ENCODE measurements around the gene UBL4A. TPM values are rescaled to one million over a fixed set of nuclear protein-coding genes. Genes with fewer than 3 reads are reported as not detected.

Gene UBL4A
- total and polyA plus RNA-seq, 2 of the 13 experiments (the other 11 are each of a cell fraction or from before 2014, with no cell fraction given) = 16.8 to 25.5 TPM

DNA sequence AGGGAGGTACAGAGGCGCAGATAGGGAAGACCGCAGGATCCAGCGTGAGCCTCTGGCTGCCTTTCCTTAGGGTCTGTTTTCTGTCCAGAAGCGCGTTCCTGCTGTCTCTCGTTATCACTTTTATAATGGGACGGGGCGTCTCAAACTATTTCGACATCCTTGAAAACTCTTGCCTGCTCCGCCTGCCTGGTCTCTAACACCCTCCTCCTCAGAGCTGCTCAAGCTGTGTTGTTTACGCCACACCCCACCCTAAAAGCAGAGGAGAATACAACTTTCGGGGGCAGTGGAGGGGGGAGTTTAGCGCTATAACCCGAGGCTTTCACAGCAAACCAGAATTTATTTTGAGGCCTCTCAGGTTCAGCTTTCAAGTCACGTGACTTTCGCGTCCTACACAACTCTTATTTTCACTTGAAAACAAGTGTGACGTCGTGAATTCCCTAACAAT, 30.3 kb upstream of the UBL4A start (continued):
- TF ChIP-seq PLRG1 (conservative IDR thresholded peaks at IDR 0.05) (no peak), PHF8 (CRISPR knock-in tag; IDR thresholded peaks at IDR 0.05) (peak; percentile 13; the same call in 1 of the 2 replicates)
- TF ChIP-seq, protein P1, sequence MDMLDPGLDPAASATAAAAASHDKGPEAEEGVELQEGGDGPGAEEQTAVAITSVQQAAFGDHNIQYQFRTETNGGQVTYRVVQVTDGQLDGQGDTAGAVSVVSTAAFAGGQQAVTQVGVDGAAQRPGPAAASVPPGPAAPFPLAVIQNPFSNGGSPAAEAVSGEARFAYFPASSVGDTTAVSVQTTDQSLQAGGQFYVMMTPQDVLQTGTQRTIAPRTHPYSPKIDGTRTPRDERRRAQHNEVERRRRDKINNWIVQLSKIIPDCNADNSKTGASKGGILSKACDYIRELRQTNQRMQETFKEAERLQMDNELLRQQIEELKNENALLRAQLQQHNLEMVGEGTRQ (IDR thresholded peaks at IDR 0.05; ENCODE audit: low read depth, low read length) = peak; percentile 68; the same call in 1 of the 2 replicates
- TF ChIP-seq, protein P1 (CRISPR knock-in tag; IDR thresholded peaks at IDR 0.05; ENCODE audit: borderline replicate concordance) = 0 out of 2 replicates have a peak, but pooled peaks have one; percentile 50

DNA sequence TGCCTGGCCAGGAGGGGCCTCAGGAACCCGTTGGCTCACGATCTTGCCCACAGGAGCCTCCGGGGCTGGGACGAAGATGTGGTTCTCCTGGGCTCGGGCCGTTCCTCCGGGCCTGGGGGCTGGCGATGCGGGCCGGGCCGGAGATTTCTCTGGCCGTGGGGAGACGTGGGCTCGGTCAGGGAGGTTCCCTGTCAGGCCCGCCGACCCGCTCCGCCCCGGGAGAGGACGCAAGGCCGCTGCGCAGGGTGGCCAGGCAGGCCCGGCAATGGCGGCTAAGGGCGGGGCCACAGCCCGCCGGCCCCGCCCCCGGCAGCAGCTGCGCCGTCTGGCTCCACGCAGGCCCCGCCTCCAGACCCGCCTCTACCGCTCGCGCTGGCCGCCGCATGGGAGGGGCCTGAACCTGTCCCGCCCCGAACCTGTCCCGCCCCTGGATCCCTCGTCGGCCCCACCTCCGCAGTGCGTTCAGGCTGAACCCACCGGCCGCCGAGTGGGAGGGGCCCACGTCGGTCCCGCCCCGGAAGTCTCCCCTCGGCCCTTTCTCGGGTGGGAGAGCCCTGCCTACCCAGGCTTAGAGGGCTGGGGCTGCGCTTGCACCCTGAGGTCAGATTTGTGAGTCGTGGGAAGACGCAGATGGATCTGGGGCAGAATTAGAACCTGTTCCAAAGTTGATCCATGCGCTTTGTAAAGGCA, 29.7 kb upstream of the UBL4A start, which contains the start of gene FAM3A:
FAM3A (minus strand) TSS at position 267 of the 690 bp plus-strand sequence. CDS start 460 bp downstream, outside the sequence.
- H2AFZ ChIP-seq (ENCODE audit: low read length) = no peak within 1 kb of the TSS
- no TSS peak for BruUV-seq (replicated peaks)
- no CpG with 5 or more reads among the region's 59 CpGs for WGBS (ENCODE audit: low lambda C conversion rate)
- in situ Hi-C loops (cut with HindIII; ENCODE audit: extremely low pct_ligation_motif_present, low pct_unique_long_range_greater_than_20kb) = loop anchor here (5.0 kb wide), 1 partner anchor 34 kb away; no protein-coding TSS in a partner anchor
- intact Hi-C loops (cut with micrococcal nuclease; ENCODE audit: unreplicated experiment) = no loop called here
- H3K4me2 ChIP-seq (ENCODE audit: low read depth, low read length) = peak within 1 kb of the TSS; percentile 91
- peak within 1 kb of the TSS; percentile 85 for H3K9ac ChIP-seq (ENCODE audit: insufficient read depth, low read depth, low read length)
- H3K36me3 ChIP-seq (replicated peaks in 1 of 2; ENCODE audit: control insufficient read depth in 1 of 2, insufficient read depth in 2 of 2, low read length in 2 of 2) = no peaks in the 10 kb centered on the region
- no peaks in the 10 kb centered on the region for H3K79me2 ChIP-seq (ENCODE audit: insufficient read depth, low read length)
- peak; percentile 68 for DNase-seq (ENCODE audit: low spot score)
- no peaks in the 10 kb centered on the region for H3K9me3 ChIP-seq (ENCODE audit: low read length)
- FAIRE-seq = peak; percentile 84
- POLR2A ChIA-PET = interaction anchor here (1.2 to 3.9 kb wide), 10 partner anchors 11 to 143 kb away, joined by 3 to 34 read pairs (median 8); partner anchors contain the start of genes LAGE3, RPL10, SLC10A3 and TAFAZZIN
- CTCF ChIA-PET (ENCODE audit: low intra/inter-chr PET ratio, low total read pairs) = no interaction called here
- peak within 1 kb of the TSS; percentile 86 for H3K27ac ChIP-seq (ENCODE audit: extremely low read length, insufficient read depth, low read length)
- ATAC-seq = peak; percentile 83
- H3K4me3 ChIP-seq (replicated peaks in 1 of 3; ENCODE audit: insufficient read depth in 1 of 3, low read depth in 2 of 3, low read length in 3 of 3) = peak within 1 kb of the TSS; percentile 60 to 78 (median 74); a peak in 5 of 6 replicates
- H3K4me1 ChIP-seq (ENCODE audit: insufficient read depth, low read length) = peaks cover 25% of the 10 kb centered on the region
- H4K20me1 ChIP-seq (ENCODE audit: insufficient read depth, low read length) = no peaks in the 10 kb centered on the region
- H3K27me3 ChIP-seq (ENCODE audit: control insufficient read depth in 1 of 2, insufficient read depth in 2 of 2, low read length in 2 of 2) = no peaks in the 10 kb centered on the region
- TF ChIP-seq SALL1 (CRISPR knock-in tag; IDR thresholded peaks at IDR 0.05) = peak; percentile 19
- no peak for TF ChIP-seq ELF4 (CRISPR knock-in tag; IDR thresholded peaks at IDR 0.05; ENCODE audit: borderline replicate concordance)
- peak; percentile 41 for TF ChIP-seq SAP130 (CRISPR knock-in tag; IDR thresholded peaks at IDR 0.05; ENCODE audit: low read depth)
- no peak for TF ChIP-seq ZNF672 (CRISPR knock-in tag; IDR thresholded peaks at IDR 0.05)
- 0 out of 2 replicates have a peak, but pooled peaks have one; percentile 18 for TF ChIP-seq NR2F6 (IDR thresholded peaks at IDR 0.05)
- peak; percentile 33; the same call in 1 of the 2 replicates for TF ChIP-seq NR2F6 (CRISPR knock-in tag; IDR thresholded peaks at IDR 0.05)
- TF ChIP-seq, protein P2, sequence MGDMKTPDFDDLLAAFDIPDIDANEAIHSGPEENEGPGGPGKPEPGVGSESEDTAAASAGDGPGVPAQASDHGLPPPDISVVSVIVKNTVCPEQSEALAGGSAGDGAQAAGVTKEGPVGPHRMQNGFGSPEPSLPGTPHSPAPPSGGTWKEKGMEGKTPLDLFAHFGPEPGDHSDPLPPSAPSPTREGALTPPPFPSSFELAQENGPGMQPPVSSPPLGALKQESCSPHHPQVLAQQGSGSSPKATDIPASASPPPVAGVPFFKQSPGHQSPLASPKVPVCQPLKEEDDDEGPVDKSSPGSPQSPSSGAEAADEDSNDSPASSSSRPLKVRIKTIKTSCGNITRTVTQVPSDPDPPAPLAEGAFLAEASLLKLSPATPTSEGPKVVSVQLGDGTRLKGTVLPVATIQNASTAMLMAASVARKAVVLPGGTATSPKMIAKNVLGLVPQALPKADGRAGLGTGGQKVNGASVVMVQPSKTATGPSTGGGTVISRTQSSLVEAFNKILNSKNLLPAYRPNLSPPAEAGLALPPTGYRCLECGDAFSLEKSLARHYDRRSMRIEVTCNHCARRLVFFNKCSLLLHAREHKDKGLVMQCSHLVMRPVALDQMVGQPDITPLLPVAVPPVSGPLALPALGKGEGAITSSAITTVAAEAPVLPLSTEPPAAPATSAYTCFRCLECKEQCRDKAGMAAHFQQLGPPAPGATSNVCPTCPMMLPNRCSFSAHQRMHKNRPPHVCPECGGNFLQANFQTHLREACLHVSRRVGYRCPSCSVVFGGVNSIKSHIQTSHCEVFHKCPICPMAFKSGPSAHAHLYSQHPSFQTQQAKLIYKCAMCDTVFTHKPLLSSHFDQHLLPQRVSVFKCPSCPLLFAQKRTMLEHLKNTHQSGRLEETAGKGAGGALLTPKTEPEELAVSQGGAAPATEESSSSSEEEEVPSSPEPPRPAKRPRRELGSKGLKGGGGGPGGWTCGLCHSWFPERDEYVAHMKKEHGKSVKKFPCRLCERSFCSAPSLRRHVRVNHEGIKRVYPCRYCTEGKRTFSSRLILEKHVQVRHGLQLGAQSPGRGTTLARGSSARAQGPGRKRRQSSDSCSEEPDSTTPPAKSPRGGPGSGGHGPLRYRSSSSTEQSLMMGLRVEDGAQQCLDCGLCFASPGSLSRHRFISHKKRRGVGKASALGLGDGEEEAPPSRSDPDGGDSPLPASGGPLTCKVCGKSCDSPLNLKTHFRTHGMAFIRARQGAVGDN (CRISPR knock-in tag; IDR thresholded peaks at IDR 0.05) = peak; percentile 56
- TF ChIP-seq, protein P3, sequence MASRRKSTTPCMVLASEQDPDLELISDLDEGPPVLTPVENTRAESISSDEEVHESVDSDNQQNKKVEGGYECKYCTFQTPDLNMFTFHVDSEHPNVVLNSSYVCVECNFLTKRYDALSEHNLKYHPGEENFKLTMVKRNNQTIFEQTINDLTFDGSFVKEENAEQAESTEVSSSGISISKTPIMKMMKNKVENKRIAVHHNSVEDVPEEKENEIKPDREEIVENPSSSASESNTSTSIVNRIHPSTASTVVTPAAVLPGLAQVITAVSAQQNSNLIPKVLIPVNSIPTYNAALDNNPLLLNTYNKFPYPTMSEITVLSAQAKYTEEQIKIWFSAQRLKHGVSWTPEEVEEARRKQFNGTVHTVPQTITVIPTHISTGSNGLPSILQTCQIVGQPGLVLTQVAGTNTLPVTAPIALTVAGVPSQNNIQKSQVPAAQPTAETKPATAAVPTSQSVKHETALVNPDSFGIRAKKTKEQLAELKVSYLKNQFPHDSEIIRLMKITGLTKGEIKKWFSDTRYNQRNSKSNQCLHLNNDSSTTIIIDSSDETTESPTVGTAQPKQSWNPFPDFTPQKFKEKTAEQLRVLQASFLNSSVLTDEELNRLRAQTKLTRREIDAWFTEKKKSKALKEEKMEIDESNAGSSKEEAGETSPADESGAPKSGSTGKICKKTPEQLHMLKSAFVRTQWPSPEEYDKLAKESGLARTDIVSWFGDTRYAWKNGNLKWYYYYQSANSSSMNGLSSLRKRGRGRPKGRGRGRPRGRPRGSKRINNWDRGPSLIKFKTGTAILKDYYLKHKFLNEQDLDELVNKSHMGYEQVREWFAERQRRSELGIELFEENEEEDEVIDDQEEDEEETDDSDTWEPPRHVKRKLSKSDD (CRISPR knock-in tag; IDR thresholded peaks at IDR 0.05; ENCODE audit: low read depth) = peak; percentile 47; the same call in 1 of the 2 replicates
- peak; percentile 9; the same call in 1 of the 2 replicates for TF ChIP-seq SRF (IDR thresholded peaks at IDR 0.05; ENCODE audit: low read depth, low read length)
- TF ChIP-seq ETV5 (CRISPR knock-in tag; IDR thresholded peaks at IDR 0.05; ENCODE audit: borderline replicate concordance) = peak; percentile 45; the same call in 1 of the 2 replicates
